Activated T-helper 1 cell treated with anti-CD3 and anti-CD28 coated beads, Interleukin-2, amount 50 U/mL, for 16 hours (primary cell): Measurements from ENCODE around the gene EGFLAM.

Experiments used
- DNase-seq, 2 donors: peaks; one replicate each; pipeline ENCODE4 v3.0.0-alpha.2; 2020; ENCODE audit warnings: low read depth in 1 of 2, low spot score in 1 of 2

The EGFLAM gene

DNA sequence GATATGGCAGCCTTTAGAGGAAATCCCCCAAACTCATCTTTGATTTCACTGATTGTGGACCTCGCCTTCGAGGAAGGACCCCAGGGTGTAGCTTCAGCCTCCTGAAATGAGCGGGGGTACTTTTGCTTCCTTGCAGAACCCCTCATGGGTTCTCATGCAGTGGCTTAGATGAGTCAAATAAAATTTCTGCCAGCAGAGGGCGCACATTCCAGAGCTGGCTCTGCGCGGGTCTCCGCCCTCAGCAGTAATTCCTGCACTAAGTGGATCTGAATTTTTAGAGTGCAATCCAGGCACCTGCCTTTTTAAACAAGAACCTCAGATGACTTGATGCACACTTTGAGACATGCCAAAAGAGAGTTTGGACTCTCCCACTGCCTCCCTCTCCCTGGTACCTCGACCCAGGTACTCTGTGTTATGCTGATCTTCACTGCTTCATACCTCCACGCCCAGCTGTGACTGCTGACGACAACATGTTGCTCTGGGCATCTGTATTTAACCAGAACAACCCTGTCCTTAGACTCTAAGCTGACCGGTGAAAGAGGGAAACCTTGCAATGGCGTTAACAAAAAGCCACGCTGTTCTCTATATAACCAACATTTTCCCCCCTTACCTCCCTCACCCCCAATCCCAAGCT, 7.3 kb downstream of the EGFLAM start:
- DNase-seq = no peak

DNA sequence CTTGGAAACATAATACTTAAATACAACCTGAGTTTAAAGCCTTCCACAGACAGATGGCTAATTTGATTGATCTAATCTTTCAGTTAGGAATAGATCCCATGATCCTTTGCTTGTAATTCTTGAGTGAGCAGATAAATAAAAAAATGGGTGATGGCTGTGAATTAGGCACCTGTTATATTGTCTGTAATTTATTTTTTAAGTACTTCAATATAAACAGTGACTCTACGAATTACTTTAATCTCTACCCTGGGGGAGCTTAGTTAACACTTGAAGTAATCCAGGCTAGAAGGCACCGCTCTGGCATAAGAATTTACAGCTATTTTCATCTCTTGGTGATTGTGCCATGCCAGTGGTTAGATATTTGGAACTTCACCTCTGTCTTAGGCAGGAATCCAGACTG, 9.0 kb downstream of the EGFLAM start:
- DNase-seq = no peak

DNA sequence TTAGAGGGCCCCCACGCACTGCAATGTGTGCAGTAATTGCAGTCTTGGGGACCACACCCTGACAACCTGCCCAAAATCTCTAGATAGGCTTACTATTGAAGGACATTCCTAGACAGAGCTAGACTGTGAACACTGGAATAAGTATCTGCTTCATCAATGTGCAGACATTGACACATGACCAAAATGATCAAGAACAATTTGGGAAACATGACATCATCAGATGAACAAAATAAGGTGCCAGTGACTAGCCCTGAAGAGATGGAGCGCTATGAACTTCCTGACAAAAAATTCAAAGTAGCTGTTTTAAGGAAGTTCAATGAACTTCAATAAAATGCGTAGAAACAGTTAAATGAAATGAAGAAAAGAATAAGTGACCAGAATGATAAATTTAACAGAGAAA, 15.3 kb downstream of the EGFLAM start:
- no peak for DNase-seq

DNA sequence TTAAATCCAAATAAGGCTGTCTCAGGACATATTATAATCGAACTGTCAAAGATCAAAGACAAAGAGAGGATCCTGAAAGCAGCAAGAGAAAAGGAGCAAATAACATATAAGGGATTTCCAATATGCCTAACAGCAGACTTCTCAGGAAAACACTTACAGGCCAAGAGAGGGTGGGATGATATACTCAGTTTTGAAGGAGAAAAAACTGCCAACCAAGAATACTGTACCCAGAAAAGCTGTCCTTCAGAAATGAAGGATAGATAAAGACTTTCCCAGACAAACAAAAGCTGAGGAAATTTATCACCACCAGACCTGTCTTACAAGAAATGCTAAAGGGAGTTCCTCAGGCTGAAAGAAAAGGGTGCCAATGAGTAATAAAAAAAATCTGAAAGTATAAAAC, 16.0 kb downstream of the EGFLAM start:
- DNase-seq = no peak

DNA sequence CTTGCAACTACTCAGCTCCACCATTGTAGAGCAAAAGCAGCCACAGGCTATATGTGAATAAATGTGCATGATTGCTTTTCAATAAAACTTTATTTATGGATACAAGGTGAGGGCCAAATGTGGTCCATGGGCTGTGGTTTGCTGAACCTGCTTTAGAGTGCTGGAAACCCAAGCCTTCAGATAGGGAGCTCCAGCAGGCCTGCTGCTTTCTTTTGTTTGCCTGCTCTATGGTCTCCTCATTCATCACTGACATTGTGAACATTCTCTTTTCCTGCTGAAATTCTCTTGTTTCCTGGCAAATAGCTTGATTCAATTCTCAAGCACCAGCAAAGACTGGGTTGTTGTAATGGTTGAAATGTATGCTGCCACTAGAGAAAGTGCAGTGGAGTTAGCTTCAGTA, 26.0 kb downstream of the EGFLAM start:
- no peak for DNase-seq

DNA sequence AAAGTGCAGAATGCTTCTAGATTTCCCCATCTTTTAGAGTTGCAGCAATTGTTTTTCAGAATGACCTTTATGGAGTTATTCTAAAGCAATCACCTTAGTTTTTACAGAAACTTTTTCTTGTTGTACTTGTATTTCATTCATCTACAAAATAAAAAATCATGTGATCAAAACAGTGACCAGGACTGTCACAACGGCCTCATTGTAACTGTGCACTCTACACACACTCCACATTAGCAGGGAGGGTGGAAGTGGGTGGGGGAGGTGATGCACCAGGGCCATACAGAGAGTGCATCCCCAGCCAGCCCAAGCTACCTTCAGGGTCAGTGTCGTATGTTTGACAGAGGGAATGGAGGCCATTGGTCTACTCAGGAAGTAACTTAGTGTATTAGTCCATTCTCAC, 26.9 kb downstream of the EGFLAM start:
- DNase-seq = no peak

DNA sequence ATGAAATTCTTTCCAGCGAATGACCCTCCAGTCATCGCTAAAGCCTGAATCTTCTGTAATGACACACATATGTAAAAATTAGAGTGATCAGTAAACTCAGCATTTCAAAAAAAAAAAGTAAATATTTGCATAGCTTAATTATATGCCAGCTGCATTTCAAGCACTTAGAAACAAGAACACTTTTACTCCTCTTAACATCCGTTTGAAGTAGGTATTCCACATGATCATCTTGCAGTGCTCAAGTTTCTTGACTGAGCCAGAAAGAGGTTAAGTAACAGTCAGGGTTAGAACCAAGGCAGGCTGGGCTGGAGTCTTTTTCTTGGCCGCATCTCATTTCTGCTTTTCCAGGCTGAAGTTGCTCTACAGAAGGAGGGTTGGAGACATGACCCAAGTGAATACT, 27.6 kb downstream of the EGFLAM start:
- no peak for DNase-seq

DNA sequence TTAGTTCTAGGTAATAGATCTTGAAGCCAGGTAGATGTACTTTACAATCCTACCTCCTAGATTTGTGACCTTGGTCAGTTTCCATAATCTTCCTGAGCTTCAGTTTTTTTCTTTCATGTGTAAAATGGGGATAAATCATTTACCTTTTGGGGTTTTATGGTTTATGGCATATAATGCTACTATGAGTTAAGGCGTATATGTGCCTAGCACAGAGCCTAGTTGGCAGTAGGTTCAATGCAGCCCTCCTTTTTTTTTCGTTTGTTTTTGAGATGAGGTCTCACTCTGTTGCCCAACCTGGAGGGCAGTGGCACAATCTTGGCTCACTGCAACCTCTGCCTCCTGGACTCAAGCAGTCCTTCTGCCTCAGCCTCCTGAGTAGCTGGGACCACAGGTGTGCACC, 28.8 kb downstream of the EGFLAM start:
- no peak for DNase-seq

DNA sequence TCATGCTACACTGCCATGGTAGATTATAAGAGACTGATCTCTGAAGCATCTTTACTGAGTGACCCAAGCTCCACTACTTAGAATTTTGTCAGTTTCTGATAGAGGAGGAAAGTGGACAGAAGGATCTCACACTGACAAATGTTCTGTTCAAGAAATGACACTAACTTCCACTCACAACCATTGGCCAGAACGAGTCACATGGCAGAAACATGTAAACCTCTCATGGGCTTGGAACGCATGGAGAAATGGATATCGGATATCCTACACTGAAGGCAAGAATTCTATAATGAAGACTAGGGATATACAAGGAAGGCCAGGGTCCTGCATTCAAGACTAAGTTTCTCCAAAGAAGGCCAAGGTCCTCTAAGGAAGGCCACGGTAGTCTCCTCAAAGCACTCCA, 31.1 kb downstream of the EGFLAM start:
- DNase-seq = no peak

DNA sequence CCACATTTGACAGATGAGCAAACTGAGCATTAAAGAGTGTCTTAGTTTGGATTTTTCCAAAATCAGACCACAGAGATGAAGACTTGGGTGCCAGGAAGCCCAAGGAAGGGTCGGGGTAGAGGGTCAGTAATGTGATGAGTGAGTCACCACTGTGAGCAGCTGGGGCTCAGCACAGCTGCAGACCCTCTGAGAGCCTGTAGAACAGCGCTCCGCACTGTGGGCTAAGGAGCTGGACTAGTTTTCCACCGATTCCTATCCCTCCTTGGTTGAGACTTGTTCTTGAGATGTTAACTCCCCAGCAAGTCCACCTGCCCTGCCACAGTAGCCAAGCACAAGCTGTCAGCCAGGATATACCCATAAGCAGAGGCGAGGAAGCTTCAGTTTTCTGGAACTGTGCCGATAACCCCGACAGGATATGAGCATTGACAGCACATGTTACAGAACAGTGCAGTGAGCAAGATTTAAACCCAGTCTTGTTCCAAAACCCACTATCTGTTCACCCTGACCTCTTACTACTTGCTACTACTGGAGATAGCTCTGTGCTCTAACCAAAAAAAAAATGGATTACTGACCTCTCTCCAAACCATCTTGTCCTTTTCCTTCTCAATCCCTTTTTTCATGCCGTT, 31.8 kb downstream of the EGFLAM start:
- DNase-seq = no peak

DNA sequence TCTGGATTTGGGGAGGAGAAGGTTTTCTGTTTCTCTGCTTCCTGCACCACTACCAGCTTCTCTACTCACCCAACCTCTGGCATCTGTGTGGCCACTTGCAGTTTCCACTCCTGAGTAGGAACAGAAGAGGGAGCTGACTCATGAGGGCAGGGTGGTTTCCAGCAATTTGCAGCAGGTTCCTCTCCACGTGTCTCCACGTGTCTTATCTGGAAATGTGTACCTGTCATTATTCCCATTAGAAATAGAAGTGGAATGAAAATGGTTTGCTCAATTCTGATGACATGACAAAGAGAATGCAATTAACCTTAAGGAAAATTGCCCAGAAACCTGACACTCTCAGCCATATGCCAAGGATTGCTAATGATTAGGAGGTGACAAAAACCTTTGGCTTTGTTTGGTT, 33.0 kb downstream of the EGFLAM start:
- no peak for DNase-seq

DNA sequence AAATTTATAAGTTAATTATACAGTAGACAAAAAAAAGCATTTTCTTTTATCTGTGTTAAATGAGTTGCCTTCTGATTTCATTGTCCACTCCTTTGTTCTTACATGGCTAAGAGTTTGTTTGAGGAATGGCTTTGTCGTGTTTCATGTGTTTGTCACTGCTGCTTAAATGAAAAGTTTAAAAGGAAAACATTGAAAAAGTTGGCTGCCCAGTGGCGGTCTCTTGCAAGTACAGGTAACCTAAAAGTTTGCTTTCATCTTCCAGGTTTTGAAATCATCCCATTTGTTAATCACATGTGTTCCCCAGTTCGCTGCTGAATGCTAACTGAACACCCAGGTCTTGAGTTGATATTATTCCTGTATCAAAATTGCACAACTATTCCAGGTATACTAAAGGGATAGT, 33.9 kb downstream of the EGFLAM start:
- no peak for DNase-seq

DNA sequence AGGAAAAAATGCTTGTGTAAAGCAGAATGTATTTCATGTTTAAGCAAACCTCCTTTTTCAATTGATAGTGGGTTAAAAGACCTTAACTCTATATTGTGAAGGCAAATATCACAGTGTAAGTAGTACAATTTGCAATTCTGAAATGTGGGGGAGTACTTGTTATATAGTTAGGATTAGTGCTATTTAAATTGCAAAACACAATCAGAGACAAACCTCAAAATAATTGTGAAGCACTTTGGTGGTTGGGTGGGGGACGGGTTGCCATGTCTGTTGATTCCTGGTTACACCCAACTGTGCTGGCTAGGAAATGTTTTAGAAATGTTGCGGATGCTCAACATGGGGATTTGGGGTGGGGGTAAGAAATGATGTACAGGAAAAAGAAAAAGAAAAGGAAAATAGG, 37.4 kb downstream of the EGFLAM start:
- no peak for DNase-seq

DNA sequence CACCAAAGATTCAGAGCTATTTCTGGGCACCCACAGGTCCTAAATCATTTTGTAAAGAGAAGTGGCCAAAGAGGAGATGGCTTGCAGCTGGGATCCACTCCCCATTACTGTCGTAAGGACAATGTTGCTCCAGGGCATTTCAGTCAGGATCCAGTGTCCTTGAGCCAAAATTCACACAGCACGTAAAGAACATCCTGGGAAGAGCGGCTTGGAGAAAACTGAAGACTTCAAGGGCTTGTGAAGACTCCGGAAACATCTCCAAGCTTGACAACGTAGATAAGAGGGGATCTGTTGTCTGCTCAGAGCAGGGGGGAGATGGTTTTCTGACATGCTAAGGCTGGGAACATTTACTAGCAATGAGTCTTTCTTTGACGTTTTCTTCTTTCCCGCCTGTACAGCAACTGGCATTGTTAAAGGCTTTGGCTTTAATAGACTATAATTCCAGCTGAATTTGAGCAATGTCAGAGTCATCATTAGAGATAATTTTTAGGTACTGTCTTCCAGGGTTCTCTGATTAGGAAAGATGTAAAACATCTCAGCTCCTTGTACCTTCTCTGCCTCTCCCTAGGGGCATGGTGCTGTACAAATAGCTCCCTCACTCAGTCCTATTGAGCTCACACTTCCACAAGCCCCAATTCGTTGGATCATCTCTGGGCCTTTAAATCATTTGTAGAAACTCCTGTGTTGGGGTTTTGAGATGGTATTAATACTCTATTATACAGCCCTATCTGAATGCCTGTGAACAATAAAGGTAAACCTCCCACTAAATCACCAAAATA, 39.7 kb downstream of the EGFLAM start:
- DNase-seq = no peak

DNA sequence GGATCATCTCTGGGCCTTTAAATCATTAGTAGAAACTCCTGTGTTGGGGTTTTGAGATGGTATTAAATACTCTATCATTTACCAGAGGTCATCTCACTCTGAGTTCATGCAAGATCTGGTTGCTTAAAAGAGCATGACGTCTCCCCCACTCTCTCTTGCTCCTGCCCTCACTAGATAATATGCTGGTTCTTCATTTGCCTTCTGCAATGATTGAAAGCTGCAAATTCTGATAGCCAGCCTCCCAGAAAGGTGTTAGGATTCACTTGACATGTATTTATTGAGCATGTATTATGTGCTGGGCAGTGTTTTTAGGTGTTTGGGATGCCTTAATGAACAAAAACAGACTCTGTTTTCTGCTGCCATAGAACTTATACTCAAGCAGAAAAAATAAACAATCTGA, 41.2 kb downstream of the EGFLAM start:
- no peak for DNase-seq

DNA sequence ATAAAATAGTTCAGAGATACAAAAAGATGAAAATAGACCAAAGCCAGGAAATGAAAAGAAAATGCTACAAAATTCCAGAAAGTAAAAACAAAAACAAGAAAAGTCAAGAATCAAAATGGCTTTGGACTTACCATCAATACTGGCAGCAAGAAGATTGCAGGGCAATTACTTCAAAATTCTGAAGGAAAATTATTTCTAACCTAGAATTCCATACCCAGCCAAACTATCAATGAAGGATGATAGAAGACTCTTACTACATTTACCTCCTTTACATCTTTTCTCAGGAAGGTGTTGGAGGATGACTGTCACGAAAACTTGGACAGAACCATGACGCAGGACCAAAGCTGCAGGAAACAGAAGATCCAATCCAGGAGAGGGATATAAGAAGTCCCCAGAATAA, 46.8 kb downstream of the EGFLAM start:
- DNase-seq = no peak

DNA sequence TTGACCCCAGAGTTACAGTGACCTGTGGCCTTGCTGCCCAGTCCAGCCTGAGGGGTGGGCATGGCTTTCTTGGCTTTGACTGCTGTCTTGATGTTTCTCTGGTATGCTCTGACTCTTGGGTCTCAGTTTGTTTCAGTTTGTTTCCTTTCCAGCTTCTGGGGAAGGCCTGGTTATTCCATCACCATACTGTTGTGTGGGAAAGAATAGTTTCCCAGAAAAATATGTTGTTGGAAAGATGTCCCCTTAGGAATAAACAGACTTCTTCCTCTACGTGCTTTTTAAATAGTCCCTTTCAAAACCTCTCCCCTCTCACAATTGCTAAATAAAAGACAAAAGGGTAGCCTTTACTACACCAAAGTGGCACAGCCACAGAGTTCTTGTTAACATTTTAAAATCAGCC, 49.5 kb downstream of the EGFLAM start:
- no peak for DNase-seq

DNA sequence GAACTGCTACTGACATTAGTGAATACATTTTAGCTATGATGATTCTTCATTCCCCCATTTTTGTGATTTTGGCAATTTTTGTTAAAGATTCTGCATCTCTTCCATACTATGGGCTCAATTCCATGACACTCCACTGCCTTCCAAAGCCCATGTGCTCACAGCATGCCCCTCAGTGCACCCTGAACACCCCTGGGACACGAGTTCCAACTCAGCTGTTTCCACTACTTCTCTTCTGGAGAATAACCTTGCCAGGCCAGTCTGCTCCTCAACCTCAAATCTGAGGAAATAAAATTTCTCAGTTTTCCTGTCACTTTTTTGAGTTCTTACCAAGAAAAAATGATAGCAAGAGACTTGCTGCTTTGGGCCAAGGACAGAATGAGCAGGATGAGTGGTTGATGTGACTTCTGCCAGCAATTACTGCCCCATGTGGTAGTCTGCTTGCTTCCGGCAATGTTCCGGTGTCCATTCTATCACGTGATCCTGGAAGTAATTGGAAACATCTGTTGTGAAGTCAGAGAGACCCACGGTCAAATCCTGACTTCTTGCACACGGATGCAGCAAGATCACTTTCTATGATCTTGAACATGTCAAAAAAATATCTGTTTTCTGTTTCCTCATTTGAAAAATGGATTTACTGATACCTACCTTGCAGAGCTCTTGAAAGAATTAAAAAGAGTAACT, 58.3 kb downstream of the EGFLAM start:
- no peak for DNase-seq

DNA sequence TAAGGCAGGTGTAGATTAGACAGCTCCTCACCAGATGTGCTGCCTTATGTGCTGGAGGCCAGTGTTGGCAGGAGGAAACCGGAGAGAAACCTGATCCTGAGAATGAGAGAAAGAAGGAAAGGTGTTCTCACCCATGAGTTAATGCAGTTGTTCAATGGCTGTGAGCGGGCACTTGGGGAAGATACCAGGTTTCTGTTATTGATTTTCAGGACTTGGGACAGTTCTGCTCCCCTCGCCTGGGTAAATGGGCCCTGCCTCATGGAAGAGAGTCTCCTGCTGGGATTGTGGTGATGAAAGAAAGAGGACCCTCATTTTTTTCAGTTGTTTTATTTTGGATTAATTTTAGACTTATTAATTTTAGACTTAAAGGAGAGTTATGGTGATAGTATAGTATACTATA, 59.5 kb downstream of the EGFLAM start:
- no peak for DNase-seq

DNA sequence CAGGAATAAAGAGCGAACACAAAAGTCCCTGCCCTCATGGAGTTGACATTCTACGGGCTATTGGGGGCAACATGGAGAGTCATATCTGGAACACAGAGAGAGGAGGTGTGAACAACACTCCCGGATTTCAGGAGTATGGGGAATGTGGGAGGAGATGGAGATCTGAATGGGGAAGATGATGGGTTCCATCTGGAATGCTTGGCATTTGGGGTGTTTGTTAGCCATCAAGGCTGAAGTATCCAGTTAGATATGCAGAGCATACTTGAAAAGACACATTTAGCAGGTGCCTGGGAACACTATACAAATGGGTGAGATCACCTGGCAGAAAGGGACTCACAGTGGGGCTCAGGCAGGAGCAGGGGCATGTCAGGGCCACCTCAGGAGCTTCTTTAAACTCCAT, 61.1 kb downstream of the EGFLAM start:
- no peak for DNase-seq

DNA sequence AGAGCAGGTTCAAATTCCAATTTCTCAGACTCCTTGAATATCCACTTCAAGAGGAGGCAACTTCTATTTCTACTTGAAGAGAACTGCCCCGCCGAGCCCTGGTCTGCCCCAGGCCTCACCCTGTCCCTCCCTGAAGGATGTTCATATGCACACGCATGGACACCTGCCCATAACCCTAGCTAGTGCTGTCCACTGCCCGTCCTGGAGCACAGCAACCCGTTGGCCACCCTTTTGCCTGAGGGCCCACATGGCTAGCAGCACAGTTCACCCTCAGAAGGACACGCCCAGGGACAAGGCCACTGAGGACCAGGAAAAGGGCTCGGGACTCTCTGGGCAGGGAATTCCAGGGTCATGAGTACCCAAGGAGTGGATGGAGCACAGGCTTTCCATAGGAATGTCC, 63.6 kb downstream of the EGFLAM start:
- no peak for DNase-seq

DNA sequence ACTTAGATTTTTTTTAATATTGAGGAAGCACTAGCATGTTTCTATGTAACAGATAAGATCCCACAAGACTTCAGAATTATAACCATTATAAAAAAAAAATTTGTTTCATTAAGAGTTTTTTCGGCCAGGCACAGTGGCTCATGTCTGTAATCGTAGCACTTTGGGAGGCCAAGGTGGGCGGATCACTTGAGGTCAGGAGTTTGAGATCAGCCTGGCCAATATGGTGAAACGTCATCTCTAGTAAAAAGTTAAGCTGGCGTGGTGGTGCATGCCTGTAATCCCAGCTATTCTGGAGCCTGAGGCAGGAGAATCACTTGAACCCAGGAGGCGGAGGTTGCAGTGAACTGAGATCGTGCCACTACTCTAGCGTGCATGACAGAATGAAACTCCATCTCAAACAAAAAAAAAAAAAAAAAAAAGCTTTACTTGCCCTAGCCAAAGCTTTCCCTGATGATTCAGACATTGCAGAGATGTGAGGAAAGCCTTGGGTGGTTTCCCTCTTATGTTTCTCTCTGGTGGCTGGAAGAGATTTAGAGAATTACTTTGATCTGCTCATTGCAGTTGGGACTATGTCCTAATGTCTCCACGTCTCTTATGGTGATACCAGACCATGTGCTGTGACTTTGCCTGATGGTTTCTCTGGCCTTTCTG, 65.4 kb downstream of the EGFLAM start:
- no peak for DNase-seq
